OCI-LY7 (cell line): Measurements from ENCODE around the gene CTBP2. TPM values are rescaled to one million over a fixed set of nuclear protein-coding genes. Genes with fewer than 3 reads are reported as not detected.

ENCODE experiments used
- BruUV-seq: library from RNA; stranded (reverse); fragments of 400-500 nt; replicated peaks from 2 replicates; lab custom pipeline; 2021; lab: Mats Ljungman, UMichigan
- CTCF ChIA-PET: fragments of 300-600 bp; sonication (Branson Sonifier 250); formaldehyde crosslinking; loops from one replicate; lab custom pipeline; 2022; ENCODE audit warnings: antibody characterized with exemption; ENCODE audit not compliant: unreplicated experiment; lab: Charles Lee
- POLR2A ChIA-PET: fragments of 300-600 bp; sonication (Branson Sonifier 250); formaldehyde crosslinking; loops from one replicate; lab custom pipeline; 2022; ENCODE audit warnings: antibody characterized with exemption; lab: Charles Lee
- DNase-seq: peaks from one replicate; pipeline ENCODE4 v3.0.0-alpha.2; 2015; ENCODE audit warnings: low spot score
- H2AFZ ChIP-seq: fragments of 200-600 bp; sonication (generic), shearing (Covaris generic); 2 replicates; pipeline ENCODE4 v1.6.1; 2014; ENCODE audit warnings: mild to moderate bottlenecking, antibody characterized with exemption, low read length, moderate library complexity
- H3K27ac ChIP-seq: fragments of 200-600 bp; sonication (generic); 2 replicates; pipeline ENCODE4 v1.5.1; 2014; ENCODE audit warnings: mixed run types, low read depth, mild to moderate bottlenecking, moderate library complexity, low read length, inconsistent platforms; ENCODE audit not compliant: poor library complexity, severe bottlenecking
- H3K36me3 ChIP-seq: fragments of 200-600 bp; sonication (generic); 2 replicates; pipeline ENCODE4 v1.6.1; 2014; ENCODE audit warnings: mild to moderate bottlenecking, antibody characterized with exemption, low read length, moderate library complexity, mixed read lengths; ENCODE audit not compliant: insufficient read depth
- H3K4me1 ChIP-seq: fragments of 200-600 bp; sonication (generic); 2 replicates; pipeline ENCODE4 v1.5.1; 2014; ENCODE audit warnings: mild to moderate bottlenecking, low read length; ENCODE audit not compliant: insufficient read depth, poor library complexity, severe bottlenecking
- H3K4me2 ChIP-seq: fragments of 200-600 bp; sonication (generic); 2 replicates; pipeline ENCODE4 v1.6.1; 2014; ENCODE audit warnings: mild to moderate bottlenecking, low read length
- H3K4me3 ChIP-seq: fragments of 200-600 bp; sonication (generic); 2 replicates; pipeline ENCODE4 v1.5.1; 2014; ENCODE audit warnings: mild to moderate bottlenecking, low read depth, low read length; ENCODE audit not compliant: poor library complexity, severe bottlenecking
- H3K79me2 ChIP-seq: fragments of 200-600 bp; sonication (generic); 2 replicates; pipeline ENCODE4 v1.6.1; 2016; ENCODE audit warnings: low read depth, mild to moderate bottlenecking, low read length, moderate library complexity, mixed read lengths; ENCODE audit not compliant: insufficient read depth
- H3K9me2 ChIP-seq: fragments of 200-600 bp; sonication (generic); 2 replicates; pipeline ENCODE4 v1.6.1; 2016; ENCODE audit warnings: mild to moderate bottlenecking, low read length, mixed read lengths; ENCODE audit not compliant: insufficient read depth
- H3K9me3 ChIP-seq: fragments of 200-600 bp; sonication (generic); 2 replicates; pipeline ENCODE4 v1.6.1; 2014; ENCODE audit warnings: mild to moderate bottlenecking, mixed run types, low read length, mixed read lengths
- H4K20me1 ChIP-seq: fragments of 200-600 bp; sonication (generic); 2 replicates; pipeline ENCODE4 v1.6.1; 2014; ENCODE audit warnings: mild to moderate bottlenecking, antibody characterized with exemption, low read length, moderate library complexity, mixed read lengths; ENCODE audit not compliant: insufficient read depth
- EZH2phosphoT487 ChIP-seq: fragments of 200-600 bp; sonication (generic); IDR thresholded peaks from 2 replicates; pipeline ENCODE4 v1.6.1; 2018; ENCODE audit warnings: low read depth, borderline replicate concordance, mild to moderate bottlenecking, mixed run types, antibody characterized with exemption, low read length, moderate library complexity, mixed read lengths
- intact Hi-C: fragments of 100-400 bp; cut with micrococcal nuclease; formaldehyde crosslinking; loops from one replicate; pipeline ENCODE4 v1.10.0; 2022; ENCODE audit not compliant: unreplicated experiment
- total RNA-seq, 2 experiments: library from RNA; depleted of rRNA in 1 of 2; stranded (reverse); fragments of >200 nt in 1 of 2; shearing (Covaris generic) in 1 of 2; gene quantifications; 2 replicates each; pipeline ENCODE4 v1.2.3, GENCODE V29; 2014 to 2022
- TF ChIP-seq, protein P1 (sequence below): fragments of 200-600 bp; sonication (generic); conservative IDR thresholded peaks from 2 replicates; pipeline ENCODE4 v1.5.1; 2014; ENCODE audit warnings: mild to moderate bottlenecking, antibody characterized with exemption, low read length, moderate library complexity, mixed read lengths

The CTBP2 gene
- total RNA-seq, 2 experiments from 2014 or later: not detected

DNA sequence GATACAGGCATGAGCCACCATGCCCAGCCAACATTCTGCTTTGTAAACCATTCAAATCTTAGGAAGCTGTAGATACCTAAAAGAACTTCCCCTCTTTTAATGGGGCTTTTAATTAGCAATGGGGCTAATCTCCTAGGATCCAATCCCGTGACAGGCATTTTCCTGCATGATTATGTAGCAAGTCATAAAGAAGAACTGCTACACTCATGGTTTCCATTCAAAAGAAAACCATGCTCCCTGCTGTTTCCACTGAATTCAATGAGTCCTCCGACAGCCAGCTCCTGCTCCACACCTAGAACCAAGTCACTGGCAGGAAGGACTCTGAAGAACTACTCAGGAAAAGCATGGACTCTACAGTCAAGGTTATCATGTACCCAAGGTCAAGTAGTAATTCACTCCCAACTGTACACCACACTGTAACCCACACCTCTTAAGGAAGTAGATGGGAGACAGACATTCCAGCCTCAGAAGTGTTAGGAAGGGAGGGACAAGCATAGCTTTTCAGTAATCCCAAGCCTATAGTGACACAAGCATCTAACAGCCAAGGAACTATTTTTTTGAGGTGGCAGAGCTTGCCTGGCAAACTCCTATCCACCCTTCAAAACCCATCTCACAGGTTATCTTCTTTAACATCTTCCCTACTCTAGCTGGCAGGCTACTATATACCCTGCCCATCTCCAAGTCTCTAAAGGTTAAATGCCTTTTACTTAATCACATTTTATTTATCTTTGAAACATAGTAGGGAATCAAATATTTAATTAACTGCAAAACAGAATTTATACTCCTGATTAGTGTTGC, 47.5 kb downstream of the CTBP2 start:
- intact Hi-C loops: no loop called here
- no peak overlapping the region for H3K4me3 ChIP-seq
- H3K79me2 ChIP-seq: no peaks in the 10 kb centered on the region
- H3K4me2 ChIP-seq: no peak overlapping the region
- no peaks in the 10 kb centered on the region for H3K36me3 ChIP-seq
- no peak for TF ChIP-seq EZH2phosphoT487
- TF ChIP-seq, protein P1, sequence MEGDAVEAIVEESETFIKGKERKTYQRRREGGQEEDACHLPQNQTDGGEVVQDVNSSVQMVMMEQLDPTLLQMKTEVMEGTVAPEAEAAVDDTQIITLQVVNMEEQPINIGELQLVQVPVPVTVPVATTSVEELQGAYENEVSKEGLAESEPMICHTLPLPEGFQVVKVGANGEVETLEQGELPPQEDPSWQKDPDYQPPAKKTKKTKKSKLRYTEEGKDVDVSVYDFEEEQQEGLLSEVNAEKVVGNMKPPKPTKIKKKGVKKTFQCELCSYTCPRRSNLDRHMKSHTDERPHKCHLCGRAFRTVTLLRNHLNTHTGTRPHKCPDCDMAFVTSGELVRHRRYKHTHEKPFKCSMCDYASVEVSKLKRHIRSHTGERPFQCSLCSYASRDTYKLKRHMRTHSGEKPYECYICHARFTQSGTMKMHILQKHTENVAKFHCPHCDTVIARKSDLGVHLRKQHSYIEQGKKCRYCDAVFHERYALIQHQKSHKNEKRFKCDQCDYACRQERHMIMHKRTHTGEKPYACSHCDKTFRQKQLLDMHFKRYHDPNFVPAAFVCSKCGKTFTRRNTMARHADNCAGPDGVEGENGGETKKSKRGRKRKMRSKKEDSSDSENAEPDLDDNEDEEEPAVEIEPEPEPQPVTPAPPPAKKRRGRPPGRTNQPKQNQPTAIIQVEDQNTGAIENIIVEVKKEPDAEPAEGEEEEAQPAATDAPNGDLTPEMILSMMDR: no peak
- ChIA-PET POLR2A (no interaction called here), CTCF (no interaction called here)
- BruUV-seq: no TSS peak
- H3K4me1 ChIP-seq: no peaks in the 10 kb centered on the region
- no peaks in the 10 kb centered on the region for H3K9me3 ChIP-seq
- no peak overlapping the region for H2AFZ ChIP-seq
- H3K27ac ChIP-seq: no peak overlapping the region
- H4K20me1 ChIP-seq: no peaks in the 10 kb centered on the region
- no peak for DNase-seq
- H3K9me2 ChIP-seq: no peaks in the 10 kb centered on the region

DNA sequence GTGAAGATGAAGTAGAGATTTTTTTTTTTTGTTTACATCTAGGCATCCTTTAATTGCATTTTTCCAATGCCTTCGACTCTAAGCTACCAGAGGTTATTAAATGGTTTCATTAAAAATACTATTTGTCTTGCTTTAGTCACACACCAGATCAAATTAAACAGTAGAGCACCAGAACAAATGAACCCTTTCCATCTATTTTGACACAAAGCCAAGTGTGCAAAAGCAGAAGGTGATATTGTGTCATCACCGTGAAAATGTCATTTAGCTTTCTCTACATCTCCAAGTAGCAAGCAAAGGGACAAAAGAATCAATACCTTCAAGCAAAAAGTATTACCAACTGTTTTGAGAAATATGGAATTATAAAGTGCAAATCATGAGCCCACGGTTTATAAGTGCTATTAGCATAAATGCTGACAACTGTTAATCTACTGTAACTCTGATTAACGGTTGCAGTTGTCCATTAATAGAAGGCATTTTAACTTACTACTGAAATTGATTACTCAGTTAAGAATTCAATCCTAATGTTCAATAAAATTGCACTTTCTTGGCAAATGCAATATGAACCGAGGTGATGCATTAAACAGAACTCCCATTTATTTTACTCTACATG, 49.1 kb downstream of the CTBP2 start:
- Histone ChIP-seq H3K27ac (no peak overlapping the region), H4K20me1 (no peaks in the 10 kb centered on the region), H3K9me3 (no peaks in the 10 kb centered on the region), H3K79me2 (no peaks in the 10 kb centered on the region), H3K4me1 (no peaks in the 10 kb centered on the region), H3K4me3 (no peak overlapping the region), H2AFZ (no peak overlapping the region), H3K4me2 (no peak overlapping the region), H3K9me2 (no peaks in the 10 kb centered on the region), H3K36me3 (no peaks in the 10 kb centered on the region)
- CTCF ChIA-PET: no interaction called here
- DNase-seq: no peak
- BruUV-seq: no TSS peak
- POLR2A ChIA-PET: interaction anchor here (0.6 kb wide), 1 partner anchor 1260 kb away, joined by 3 read pairs; no protein-coding TSS in a partner anchor
- TF ChIP-seq, protein P1: no peak
- TF ChIP-seq EZH2phosphoT487: no peak
- intact Hi-C loops: no loop called here
